Ishikawa (cell line): Measurements from ENCODE around the gene AASS.

Experiments
- CREB1 ChIP-seq: IDR thresholded peaks from 2 replicates; pipeline ENCODE4 v1.6.1; 2012; ENCODE audit warnings: low read depth
- EGR1 ChIP-seq: IDR thresholded peaks from 2 replicates; pipeline ENCODE4 v1.6.1; 2012
- EP300 ChIP-seq: IDR thresholded peaks from 2 replicates; pipeline ENCODE4 v1.6.1; 2012; ENCODE audit warnings: borderline replicate concordance
- FOXM1 ChIP-seq: IDR thresholded peaks from 2 replicates; pipeline ENCODE4 v1.6.1; 2012; ENCODE audit warnings: low read depth, borderline replicate concordance
- NFIC ChIP-seq: IDR thresholded peaks from 2 replicates; pipeline ENCODE4 v1.6.1; 2012
- RAD21 ChIP-seq: IDR thresholded peaks from 2 replicates; pipeline ENCODE4 v1.6.1; 2012; ENCODE audit warnings: low read depth
- TCF12 ChIP-seq: IDR thresholded peaks from 2 replicates; pipeline ENCODE4 v1.6.1; 2012; ENCODE audit warnings: low read depth
- TF ChIP-seq, protein P1 (sequence below): IDR thresholded peaks from 2 replicates; pipeline ENCODE4 v1.6.1; 2012; ENCODE audit warnings: low read depth, mild to moderate bottlenecking
- TF ChIP-seq, protein P2 (sequence below): IDR thresholded peaks from 2 replicates; pipeline ENCODE4 v1.6.1; 2012
- TF ChIP-seq, protein P3 (sequence below): IDR thresholded peaks from 2 replicates; pipeline ENCODE4 v1.6.1; 2012

DNA sequence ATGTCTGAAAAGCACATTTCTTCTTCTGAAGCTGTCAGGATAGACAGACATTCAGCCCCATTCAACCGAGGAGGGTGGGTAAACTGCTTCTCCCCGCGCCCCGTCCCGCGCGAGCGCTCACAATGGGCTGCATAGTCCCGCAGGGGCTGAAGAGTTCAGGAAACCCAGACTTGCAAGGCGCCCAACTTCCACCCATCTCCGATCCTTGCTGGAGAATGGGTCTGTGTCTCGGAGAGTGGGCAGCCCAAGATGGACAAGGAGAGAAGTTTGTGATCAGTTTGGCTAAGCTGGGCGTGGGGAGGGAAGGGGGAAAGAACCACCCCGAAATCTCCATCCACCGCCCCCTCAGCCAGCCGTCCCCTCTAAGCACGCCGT is 686 bp downstream of the AASS start:
- TF ChIP-seq RAD21 (no peak), EGR1 (no peak), CREB1 (no peak), FOXM1 (no peak), NFIC (no peak), EP300 (no peak), TCF12 (no peak)
- TF ChIP-seq, protein P1, sequence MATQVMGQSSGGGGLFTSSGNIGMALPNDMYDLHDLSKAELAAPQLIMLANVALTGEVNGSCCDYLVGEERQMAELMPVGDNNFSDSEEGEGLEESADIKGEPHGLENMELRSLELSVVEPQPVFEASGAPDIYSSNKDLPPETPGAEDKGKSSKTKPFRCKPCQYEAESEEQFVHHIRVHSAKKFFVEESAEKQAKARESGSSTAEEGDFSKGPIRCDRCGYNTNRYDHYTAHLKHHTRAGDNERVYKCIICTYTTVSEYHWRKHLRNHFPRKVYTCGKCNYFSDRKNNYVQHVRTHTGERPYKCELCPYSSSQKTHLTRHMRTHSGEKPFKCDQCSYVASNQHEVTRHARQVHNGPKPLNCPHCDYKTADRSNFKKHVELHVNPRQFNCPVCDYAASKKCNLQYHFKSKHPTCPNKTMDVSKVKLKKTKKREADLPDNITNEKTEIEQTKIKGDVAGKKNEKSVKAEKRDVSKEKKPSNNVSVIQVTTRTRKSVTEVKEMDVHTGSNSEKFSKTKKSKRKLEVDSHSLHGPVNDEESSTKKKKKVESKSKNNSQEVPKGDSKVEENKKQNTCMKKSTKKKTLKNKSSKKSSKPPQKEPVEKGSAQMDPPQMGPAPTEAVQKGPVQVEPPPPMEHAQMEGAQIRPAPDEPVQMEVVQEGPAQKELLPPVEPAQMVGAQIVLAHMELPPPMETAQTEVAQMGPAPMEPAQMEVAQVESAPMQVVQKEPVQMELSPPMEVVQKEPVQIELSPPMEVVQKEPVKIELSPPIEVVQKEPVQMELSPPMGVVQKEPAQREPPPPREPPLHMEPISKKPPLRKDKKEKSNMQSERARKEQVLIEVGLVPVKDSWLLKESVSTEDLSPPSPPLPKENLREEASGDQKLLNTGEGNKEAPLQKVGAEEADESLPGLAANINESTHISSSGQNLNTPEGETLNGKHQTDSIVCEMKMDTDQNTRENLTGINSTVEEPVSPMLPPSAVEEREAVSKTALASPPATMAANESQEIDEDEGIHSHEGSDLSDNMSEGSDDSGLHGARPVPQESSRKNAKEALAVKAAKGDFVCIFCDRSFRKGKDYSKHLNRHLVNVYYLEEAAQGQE = no peak
- TF ChIP-seq, protein P2, sequence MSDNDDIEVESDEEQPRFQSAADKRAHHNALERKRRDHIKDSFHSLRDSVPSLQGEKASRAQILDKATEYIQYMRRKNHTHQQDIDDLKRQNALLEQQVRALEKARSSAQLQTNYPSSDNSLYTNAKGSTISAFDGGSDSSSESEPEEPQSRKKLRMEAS = no peak
- TF ChIP-seq, protein P3, sequence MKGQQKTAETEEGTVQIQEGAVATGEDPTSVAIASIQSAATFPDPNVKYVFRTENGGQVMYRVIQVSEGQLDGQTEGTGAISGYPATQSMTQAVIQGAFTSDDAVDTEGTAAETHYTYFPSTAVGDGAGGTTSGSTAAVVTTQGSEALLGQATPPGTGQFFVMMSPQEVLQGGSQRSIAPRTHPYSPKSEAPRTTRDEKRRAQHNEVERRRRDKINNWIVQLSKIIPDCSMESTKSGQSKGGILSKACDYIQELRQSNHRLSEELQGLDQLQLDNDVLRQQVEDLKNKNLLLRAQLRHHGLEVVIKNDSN = no peak
